Activated naive CD4-positive, alpha-beta T cell treated with anti-CD3 and anti-CD28 coated beads, Interleukin-2, amount 50 U/mL, for 72 hours (primary cell): ENCODE results near the gene FKRP. TPM values are rescaled to one million over a fixed set of nuclear protein-coding genes. Genes with fewer than 3 reads are reported as not detected.

ENCODE experiments used
- ATAC-seq, 2 donors: fragments of 150-1000 bp; cut with Tn5 transposase; 2 replicates each; pipeline ENCODE4 v1.10.0; 2021; ENCODE audit warnings: mild to moderate bottlenecking in 2 of 2, moderate library complexity in 2 of 2
- DNase-seq, 2 donors: peaks; one replicate each; pipeline ENCODE4 v3.0.0; 2021 to 2022; ENCODE audit warnings: low spot score in 2 of 2
- H3K27ac Mint-ChIP-seq, 2 donors: one replicate each; pipeline ENCODE4 v1.8.0; 2022; ENCODE audit warnings: mild to moderate bottlenecking in 2 of 2, mixed read lengths in 2 of 2
- H3K36me3 Mint-ChIP-seq, 2 donors: one replicate each; pipeline ENCODE4 v1.8.0; 2022; ENCODE audit warnings: mixed read lengths in 2 of 2
- H3K9me3 Mint-ChIP-seq, 2 donors: one replicate each; pipeline ENCODE4 v1.8.0; 2022; ENCODE audit warnings: mixed read lengths in 2 of 2
- total RNA-seq, 2 donors: library from RNA; stranded (reverse); gene quantifications; one replicate each; pipeline ENCODE4 v1.2.3, GENCODE V29; 2022

FKRP gene
- total RNA-seq, 2 donors from 2014 or later, result 2.8 to 9.7 TPM

- H3K27ac Mint-ChIP-seq, result peak overlapping the region in 1 of 2 donors; percentile 55
- no peak for ATAC-seq
- H3K36me3 Mint-ChIP-seq, result no peaks in the 10 kb centered on the region
- no peak for DNase-seq
- H3K9me3 Mint-ChIP-seq, result no peaks in the 10 kb centered on the region
Measured at GRCh38 chr19:46737761-46738171, 8.1 kb upstream of the FKRP start.

DNA sequence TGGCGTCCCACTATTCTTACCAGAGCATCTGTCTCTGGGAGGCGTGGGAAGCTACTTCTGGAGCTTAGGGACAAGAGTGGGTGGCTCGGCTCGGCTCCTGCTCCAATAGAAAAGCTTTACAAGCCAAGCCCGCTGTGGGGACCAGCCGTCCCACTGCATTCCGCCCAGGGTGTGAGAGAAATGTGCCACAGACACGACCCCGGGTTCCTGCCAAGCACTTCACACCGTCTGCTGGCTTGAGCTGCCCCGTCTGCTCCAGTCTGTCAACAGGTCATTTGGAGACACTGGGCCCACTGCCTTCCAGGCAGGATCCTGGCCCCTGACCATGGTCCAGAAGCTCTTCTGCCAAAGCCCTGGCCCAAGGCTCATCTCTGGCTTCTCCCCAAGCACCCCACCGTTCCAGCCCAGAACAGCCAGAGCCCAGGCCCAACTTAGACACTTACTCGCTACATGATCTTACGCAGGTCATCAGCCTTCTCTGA is 6.5 kb upstream of the FKRP start:
- Mint-ChIP-seq H3K9me3 (no peaks in the 10 kb centered on the region), H3K36me3 (no peaks in the 10 kb centered on the region), H3K27ac (no peak overlapping the region)
- DNase-seq (no peak), ATAC-seq (no peak)

DNA sequence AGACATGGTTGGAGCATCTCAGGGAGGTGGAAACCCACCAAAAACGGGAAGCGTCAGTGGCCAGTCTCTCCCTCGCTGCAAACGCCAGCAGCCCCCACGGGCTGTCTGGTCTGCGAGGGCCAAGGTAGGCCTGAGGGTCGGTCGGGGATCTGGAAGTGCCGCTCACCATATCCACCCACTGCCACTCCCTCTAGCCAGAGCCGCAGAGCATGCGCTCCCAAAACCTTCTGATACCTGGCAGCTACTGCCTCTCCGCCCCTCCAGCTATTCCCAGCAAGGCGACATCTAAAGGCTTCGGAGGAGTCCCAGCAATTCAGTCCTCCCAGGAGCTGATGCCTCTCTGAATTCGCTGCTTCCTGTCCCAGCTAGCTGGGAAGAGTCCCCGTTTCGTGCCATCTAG is 4.4 kb upstream of the FKRP start:
- peak overlapping the region in 1 of 2 donors; percentile 45 for H3K27ac Mint-ChIP-seq
- ATAC-seq, result no peak

GRCh38 chr19:46742926-46743480 is 2.9 kb upstream of the FKRP start:
- DNase-seq (no peak), ATAC-seq (no peak)
- Mint-ChIP-seq H3K36me3 (peaks cover 12 to 13% of the 10 kb centered on the region in 2 donors), H3K27ac (no peak overlapping the region), H3K9me3 (no peaks in the 10 kb centered on the region)

More for the DNA sequence above, 4.4 kb upstream of the FKRP start:
- no peak for DNase-seq
- Mint-ChIP-seq H3K9me3 (no peaks in the 10 kb centered on the region), H3K36me3 (peaks cover 12 to 13% of the 10 kb centered on the region in 2 donors)

- Mint-ChIP-seq H3K36me3 (peaks cover 12 to 13% of the 10 kb centered on the region in 2 donors), H3K9me3 (no peaks in the 10 kb centered on the region), H3K27ac (peak overlapping the region in 1 of 2 donors; percentile 96)
- no peak for DNase-seq
- no peak for ATAC-seq
Measured at GRCh38 chr19:46744005-46744691, 1.7 kb upstream of the FKRP start.

GRCh38 chr19:46745030-46745429 is 827 bp upstream of the FKRP start:
- Mint-ChIP-seq H3K36me3 (peaks cover 12 to 13% of the 10 kb centered on the region in 2 donors), H3K9me3 (no peaks in the 10 kb centered on the region), H3K27ac (peak overlapping the region; percentile 96 to 99)
- no peak for ATAC-seq
- DNase-seq, result no peak

GRCh38 chr19:46746281-46747057 is 612 bp downstream of the FKRP start, which contains the start of gene STRN4:
TSS of gene STRN4 (minus strand) at chr19:46746450. CDS start at chr19:46746430, 20 bp downstream.
- Mint-ChIP-seq H3K9me3 (no peaks in the 10 kb centered on the region), H3K27ac (peak within 1 kb of the TSS; percentile 96 to 99), H3K36me3 (peaks cover 12 to 13% of the 10 kb centered on the region in 2 donors)
- DNase-seq (peak in 1 of 2 donors; percentile 42), ATAC-seq (peak; percentile 75 to 77)

GRCh38 chr19:46748325-46749109 is 2.7 kb downstream of the FKRP start:
- no peaks in the 10 kb centered on the region for H3K9me3 Mint-ChIP-seq
- ATAC-seq, result peak in 1 of 2 donors; percentile 30
- H3K36me3 Mint-ChIP-seq, result peaks cover 12 to 13% of the 10 kb centered on the region in 2 donors
- DNase-seq, result peak in 1 of 2 donors; percentile 86
- H3K27ac Mint-ChIP-seq, result peak overlapping the region; percentile 22 to 85

DNA sequence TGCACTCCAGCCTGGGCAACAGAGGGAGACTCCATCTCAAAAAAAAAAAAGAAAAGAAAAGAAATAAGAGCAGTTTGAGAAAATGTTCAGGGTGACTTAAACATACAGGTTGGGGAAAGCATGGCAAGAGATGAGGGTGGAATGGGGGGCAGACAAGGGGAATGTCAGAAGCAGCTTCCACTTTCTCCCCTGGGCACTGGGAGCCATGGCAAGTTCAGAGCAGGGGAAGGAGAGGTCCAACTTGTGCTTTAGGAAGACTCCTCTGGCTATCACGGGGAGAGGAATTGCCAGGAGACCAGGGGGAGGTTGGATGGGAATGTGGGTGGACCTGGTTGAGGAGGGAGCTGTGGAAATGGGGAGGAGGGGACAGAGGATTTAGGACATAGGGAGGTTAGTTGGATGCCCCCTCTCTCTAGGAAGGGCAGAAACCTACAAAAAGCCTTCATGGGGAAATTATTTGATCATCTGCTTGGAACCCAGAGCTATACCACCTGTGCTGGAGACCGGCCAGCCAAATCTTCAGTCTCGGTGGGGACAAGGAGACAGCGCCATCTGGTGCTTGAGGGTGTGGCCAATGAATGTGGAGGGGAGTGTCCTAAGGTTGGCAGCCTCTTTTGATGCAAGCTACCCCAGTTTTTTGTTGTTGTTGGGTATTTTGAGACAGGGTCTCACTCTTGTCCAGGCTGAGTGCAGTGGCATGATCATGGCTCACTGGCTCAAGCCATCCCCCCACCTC is 7.7 kb downstream of the FKRP start:
- ATAC-seq (peak; percentile 79 to 80), DNase-seq (peak in 1 of 2 donors; percentile 75)
- Mint-ChIP-seq H3K9me3 (no peaks in the 10 kb centered on the region), H3K36me3 (no peaks in the 10 kb centered on the region), H3K27ac (peak overlapping the region in 1 of 2 donors; percentile 52)

GRCh38 chr19:46755077-46755852 is 9.4 kb downstream of the FKRP start:
- H3K36me3 Mint-ChIP-seq, result no peaks in the 10 kb centered on the region
- no peaks in the 10 kb centered on the region for H3K9me3 Mint-ChIP-seq
- peak overlapping the region in 1 of 2 donors; percentile 29 for H3K27ac Mint-ChIP-seq
- ATAC-seq, result no peak
- no peak for DNase-seq

- Mint-ChIP-seq H3K27ac (no peak overlapping the region), H3K36me3 (no peaks in the 10 kb centered on the region)
Measured at GRCh38 chr19:46755853-46756543, 10.1 kb downstream of the FKRP start.

GRCh38 chr19:46756544-46756888 is 10.7 kb downstream of the FKRP start:
- ATAC-seq (no peak), DNase-seq (no peak)
- H3K27ac Mint-ChIP-seq, result peak overlapping the region in 1 of 2 donors; percentile 27
- H3K9me3 Mint-ChIP-seq, result no peaks in the 10 kb centered on the region
- no peaks in the 10 kb centered on the region for H3K36me3 Mint-ChIP-seq

More at GRCh38 chr19:46755853-46756543, 10.1 kb downstream of the FKRP start:
- DNase-seq, result no peak
- ATAC-seq, result no peak
- H3K9me3 Mint-ChIP-seq, result no peaks in the 10 kb centered on the region

GRCh38 chr19:46759206-46759605 is 13.3 kb downstream of the FKRP start:
- no peak for ATAC-seq
- H3K27ac Mint-ChIP-seq, result no peak overlapping the region
- DNase-seq, result no peak
- H3K36me3 Mint-ChIP-seq, result no peaks in the 10 kb centered on the region
- no peaks in the 10 kb centered on the region for H3K9me3 Mint-ChIP-seq

DNA sequence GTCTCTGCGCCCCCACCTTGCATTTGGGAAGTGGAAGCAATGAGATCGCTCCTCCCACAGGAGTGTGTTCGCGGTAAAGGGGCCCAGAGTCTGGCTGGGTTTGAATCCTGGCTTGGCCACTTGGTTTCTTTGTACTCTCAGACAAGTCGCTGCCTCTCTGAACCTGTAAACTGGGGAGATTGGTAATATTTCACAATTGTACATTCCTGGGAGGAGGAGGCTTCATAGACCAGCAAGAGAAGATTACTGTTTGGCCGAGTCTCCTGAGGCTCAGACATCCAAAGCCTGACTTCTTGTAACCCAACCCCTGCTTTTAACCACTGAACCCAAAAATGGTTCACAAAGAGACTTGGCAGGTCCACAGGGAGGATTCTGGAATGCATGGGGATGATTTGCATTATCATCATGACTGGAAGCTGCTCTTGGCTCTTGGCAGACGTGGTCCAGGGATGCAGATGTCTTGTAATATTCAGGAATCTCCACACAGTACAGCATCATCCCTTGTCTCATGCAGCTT is 14.0 kb downstream of the FKRP start:
- Mint-ChIP-seq H3K9me3 (no peaks in the 10 kb centered on the region), H3K36me3 (no peaks in the 10 kb centered on the region), H3K27ac (no peak overlapping the region)
- ATAC-seq (no peak), DNase-seq (no peak)
